AG09309 (cell line): ENCODE measurements around the gene CYP26B1.
A peak's percentile ranks its signal among the peaks of the same experiment; 100 is the strongest.

Source experiments
- DNase-seq: peaks from one replicate; pipeline ENCODE4 v3.0.0-alpha.2; 2010; ENCODE audit warnings: low read depth
- H3K4me3 ChIP-seq: 2 replicates; pipeline ENCODE4 v1.5.1; 2011; ENCODE audit warnings: mild to moderate bottlenecking, low read depth, low read length, moderate library complexity; ENCODE audit not compliant: control insufficient read depth
- CTCF ChIP-seq: IDR thresholded peaks from 2 replicates; pipeline ENCODE4 v1.5.1; 2011; ENCODE audit warnings: mild to moderate bottlenecking, low read depth, low read length, inconsistent platforms; ENCODE audit not compliant: insufficient read depth, control insufficient read depth; ENCODE audit errors: missing control alignments

CYP26B1 gene

GRCh38 chr2:72115110-72116080 is 32.3 kb downstream of the CYP26B1 start:
- no peak overlapping the region for H3K4me3 ChIP-seq
- peak; percentile 70 for DNase-seq
- no peak for TF ChIP-seq CTCF

DNA sequence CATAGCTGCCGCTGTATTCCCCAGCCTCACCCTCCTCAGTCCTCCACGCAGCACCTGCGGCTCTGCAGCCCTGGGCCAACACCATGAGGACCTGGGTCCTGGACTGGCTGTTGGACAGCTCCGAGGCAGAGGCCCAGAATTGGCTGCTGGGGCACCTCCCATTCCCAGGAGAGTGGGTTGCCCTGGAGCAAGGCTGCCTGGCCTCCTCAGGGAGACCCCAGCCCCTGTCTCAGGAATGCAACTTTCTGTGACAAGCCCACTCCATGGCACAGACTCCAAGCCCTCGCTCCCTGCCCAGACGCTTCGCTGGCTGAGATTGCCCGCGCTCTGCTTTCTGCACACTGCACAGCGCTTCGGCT is 33.0 kb downstream of the CYP26B1 start:
- no peak overlapping the region for H3K4me3 ChIP-seq
- DNase-seq, result no peak
- TF ChIP-seq CTCF, result no peak

DNA sequence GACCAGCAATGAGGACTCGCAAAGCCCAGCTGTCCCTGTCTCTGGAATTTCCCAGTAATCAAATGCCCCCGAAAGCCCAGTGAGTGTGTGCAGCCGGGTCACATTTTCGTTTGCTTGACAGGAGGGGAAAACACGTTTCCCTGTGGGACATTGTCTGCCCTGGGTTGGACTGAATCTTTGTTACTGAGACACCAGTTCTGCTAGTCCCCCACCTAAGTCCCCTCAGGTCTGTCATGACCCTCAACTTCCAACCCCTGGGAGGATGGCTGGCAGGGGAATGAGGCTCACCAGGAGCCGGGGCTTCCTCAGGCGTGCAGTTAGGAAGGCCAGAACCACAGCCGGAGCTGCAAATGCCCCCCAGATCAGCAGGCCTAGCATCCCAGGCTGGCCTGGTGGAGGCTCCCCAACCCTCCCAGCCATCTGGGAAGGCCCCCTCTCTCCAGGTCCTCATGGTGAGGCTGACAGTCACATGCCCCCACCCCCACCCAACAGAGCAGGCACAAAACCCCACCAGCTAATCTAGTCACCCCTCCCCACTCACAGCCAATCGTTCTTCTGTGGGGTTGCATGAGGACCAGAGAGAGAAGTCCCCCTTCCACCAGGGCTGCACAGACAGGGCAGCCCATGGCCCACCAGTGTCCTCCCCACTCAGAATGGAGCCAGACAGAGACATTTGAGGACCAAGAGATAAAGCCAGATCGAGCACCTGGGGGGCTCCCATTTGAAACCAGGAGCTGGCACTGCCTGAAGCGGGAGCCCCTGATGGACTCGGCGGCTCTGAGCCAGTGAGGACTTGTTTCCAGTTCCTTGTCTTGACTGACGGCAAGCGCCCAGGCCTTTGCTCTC is 33.6 kb downstream of the CYP26B1 start:
- no peak for DNase-seq
- no peak overlapping the region for H3K4me3 ChIP-seq
- TF ChIP-seq CTCF, result no peak

DNA sequence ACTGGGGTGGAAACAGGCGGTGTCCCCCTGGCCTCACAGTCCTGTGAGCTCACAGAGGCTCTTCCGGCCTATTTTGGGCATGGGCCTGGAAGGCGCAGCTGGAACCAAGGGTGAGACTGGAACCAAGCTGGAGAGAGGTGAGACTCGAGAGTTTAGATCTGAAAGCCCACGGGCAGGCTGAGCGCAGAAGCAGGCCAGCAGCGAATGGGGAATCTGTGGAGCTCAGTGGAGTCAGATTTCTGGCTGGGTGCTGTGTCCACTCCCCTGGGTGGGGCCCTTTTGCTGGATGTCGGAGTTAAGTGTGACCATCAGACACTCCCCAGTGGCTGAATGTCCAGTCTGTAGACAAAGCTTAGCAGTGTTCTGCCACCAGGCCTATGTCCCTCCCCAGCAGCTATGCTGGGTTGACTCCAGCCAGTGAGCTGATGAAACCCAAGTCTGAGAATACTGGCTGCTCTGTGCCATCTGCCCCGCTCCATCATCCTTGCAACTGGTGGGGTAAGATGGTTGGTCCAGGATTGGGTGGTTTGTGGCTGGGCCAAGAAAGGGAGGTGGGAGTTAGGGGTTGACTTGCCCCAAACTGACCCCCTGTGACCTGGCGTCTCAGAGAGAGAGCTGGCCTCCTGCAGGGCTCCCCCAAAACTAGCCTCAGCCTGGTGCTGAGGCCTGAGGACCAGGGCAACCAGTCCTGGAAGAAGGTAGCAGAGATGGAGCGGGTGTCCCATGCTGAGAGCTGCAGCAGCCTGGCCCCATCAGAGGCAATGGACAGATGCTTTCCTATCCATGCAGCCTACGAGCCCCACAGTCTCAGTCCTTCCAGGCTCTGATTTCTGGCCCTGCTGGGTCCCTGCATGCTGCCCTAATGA is 34.4 kb downstream of the CYP26B1 start:
- no peak for DNase-seq
- H3K4me3 ChIP-seq, result no peak overlapping the region
- TF ChIP-seq CTCF, result no peak

DNA sequence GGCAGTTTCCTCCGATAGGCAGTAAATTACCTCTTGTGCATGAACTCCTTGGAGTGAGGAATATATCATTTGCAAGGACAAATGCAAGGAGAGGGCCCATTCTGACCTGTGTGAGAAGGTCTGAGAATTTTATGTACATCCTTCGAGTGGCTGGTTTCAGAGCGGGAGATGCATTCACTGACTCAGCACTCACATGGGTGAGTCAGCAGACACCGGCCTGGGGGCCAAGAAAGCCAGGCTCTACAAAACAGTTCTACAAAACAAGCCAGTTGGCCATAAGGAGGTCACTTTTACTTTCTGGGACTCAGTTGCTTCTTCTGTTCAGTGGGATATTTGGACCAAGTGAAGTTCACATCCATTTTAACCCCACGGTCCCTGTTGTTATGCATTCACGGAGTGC is 35.3 kb downstream of the CYP26B1 start:
- DNase-seq, result no peak
- TF ChIP-seq CTCF, result no peak
- no peak overlapping the region for H3K4me3 ChIP-seq

- H3K4me3 ChIP-seq, result no peak overlapping the region
- no peak for TF ChIP-seq CTCF
- DNase-seq, result no peak
These were observed 36.6 kb downstream of the CYP26B1 start for GRCh38 chr2:72111061-72111460.
